ENCODE data around the gene TMEM179. TPM values are rescaled to one million over a fixed set of nuclear protein-coding genes. Genes with fewer than 3 reads are reported as not detected.

Gene TMEM179
- total RNA-seq, 4 donors from 2014 or later = not detected

DNA sequence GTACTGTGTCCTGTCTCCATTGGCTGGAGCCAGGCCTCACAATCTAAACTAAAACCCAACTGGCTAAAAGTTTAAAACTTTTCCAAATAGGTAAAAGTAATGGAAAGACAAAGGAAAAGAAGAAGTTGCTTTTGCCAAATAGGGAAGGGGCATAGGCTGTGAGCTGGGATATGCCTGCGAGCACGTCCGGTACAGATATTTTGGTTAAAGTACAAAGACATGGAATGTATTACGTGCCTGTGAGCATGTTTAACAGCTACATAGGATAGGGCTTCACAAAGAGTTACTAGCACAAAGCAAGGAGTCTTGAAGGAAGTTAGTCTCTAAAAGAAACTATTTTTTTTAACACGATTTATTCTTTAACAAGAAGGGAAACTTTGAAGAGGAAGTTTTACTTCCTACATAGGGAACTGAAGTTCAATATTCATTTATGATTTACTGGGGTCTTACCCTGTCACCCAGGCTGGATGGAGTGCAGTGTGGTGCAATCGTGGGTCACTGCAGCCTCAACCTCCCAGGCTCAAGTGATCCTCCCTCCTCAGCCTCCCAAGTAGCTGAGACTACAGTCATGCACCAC is 43.0 kb upstream of the TMEM179 start:
- TF ChIP-seq CTCF (IDR thresholded peaks at IDR 0.05; ENCODE audit: low read depth) = no peak

- no peak for TF ChIP-seq CTCF (IDR thresholded peaks at IDR 0.05; ENCODE audit: low read depth)
Measured at GRCh38 chr14:104644656-104645378, 40.2 kb upstream of the TMEM179 start.

DNA sequence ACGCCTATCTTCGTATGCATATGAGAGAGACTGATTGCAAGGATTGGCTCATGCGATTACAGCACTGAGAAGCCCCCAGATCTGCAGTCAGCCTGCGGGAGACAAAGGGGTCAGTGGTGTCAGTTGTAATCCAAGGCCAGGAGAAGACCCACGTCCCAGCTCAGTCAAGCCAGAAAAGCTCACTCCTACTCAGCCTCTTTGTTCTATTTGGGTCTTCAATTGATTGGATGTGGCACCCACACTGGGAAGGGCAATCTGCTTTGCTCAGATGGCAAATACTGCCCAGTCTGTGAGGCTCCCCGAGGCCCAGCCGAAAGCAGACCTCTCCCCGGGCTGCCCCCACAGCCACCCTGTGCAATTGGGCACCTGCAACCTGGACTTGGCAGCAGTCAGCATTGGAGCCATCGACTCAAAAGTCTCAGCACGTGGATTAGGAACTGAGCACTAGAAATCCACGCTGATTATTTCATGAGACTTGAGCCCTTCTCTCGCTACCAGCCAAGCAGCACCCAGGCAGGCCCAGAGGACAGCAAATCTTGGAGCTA is 39.6 kb upstream of the TMEM179 start:
- TF ChIP-seq CTCF (IDR thresholded peaks at IDR 0.05; ENCODE audit: low read depth) = no peak

DNA sequence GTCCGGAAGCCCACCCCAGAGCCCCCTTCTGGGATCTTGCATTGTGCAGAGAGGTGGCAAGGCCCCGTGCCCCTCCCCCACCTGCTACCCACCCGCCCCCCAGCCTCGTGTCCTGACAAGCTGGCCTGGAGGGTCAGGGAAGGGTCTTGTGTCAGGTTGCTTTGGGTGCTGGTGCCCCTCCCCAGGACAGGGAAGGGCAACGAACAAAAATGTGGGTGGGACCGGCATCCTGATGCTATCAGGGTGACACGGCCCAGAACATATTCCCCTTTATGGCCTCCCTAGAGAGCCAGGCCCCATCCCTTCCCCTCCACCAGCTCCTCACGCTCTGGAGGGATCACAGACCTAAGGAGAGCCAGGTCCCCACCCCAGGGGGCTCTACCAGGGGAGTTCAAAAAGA is 38.7 kb upstream of the TMEM179 start:
- TF ChIP-seq CTCF (IDR thresholded peaks at IDR 0.05; ENCODE audit: low read depth) = no peak

GRCh38 chr14:104642540-104642868 is 37.9 kb upstream of the TMEM179 start:
- TF ChIP-seq CTCF (IDR thresholded peaks at IDR 0.05; ENCODE audit: low read depth) = no peak

DNA sequence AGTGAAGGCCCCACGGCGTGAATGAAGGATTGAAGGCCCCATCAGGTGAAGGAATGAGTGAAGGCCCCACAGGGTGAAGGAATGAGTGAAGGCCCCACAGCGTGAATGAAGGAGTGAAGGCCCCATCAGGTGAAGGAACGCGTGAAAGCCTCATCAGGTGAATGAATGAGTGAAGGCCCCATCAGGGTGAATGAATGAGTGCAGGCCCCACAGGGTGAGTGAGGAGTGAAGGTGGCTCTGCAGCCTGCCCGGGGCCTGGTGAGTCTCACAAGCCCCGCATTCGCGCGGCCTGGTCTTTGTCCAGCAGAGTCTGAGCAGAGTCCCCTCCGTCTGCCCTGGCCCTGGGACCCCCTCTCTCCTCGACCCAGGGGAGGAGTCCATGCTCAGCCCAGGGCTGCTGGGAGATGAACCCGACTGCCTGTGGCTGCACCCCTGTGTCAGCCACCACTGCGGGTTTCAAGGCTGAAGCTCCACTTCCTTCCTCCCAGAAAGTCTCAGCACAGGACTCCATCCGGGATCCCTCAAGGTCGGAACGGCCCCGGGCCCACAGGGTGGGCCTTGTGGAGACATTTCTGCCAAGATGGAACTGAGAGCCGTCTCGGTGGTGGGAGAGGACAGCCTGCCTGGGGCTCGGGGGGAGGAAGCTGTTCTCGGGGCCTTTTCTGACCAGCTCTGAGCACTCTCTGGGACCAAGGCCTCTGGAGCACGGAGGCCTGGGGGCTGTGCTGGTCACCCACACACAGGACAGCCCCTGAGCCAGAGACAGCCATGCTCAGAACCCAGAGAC is 37.4 kb upstream of the TMEM179 start:
- TF ChIP-seq CTCF (IDR thresholded peaks at IDR 0.05; ENCODE audit: low read depth) = no peak

DNA sequence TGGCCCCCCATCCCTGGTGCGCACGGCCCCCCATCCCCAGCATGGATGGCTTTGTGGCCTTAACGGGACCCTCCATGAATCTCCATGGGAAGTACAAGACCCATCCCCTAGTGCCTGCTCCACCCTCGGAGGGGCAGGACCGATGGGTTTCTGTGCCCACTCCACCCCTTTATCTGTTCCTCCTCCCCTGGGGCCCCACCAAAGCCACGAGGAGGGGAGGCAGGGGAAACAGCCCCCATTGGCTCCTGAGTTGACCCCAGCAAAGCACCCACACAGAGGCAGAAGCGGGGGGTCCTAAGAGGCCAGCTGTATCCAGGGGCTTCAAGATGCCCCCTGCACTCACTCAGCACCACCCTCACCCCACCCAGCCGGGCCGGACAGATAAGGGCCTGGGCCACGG is 36.1 kb upstream of the TMEM179 start:
- TF ChIP-seq CTCF (IDR thresholded peaks at IDR 0.05; ENCODE audit: low read depth) = no peak
